Astrocyte (in vitro differentiated cells and primary cell): ENCODE results near the gene NWD2. TPM values are rescaled to one million over a fixed set of nuclear protein-coding genes. Genes with fewer than 3 reads are reported as not detected.

ENCODE experiments used
- DNase-seq: peaks from one replicate; pipeline ENCODE4 v3.0.0-alpha.2; 2010; ENCODE audit warnings: low read depth
- FAIRE-seq: peaks from 2 replicates; lab custom pipeline; 2011; peaks lifted over from hg19 to GRCh38; lab: Jason Lieb, UNC
- H2AFZ ChIP-seq: 2 replicates; pipeline ENCODE4 v1.6.0; 2012; ENCODE audit warnings: low read depth, low read length, inconsistent platforms
- H3K27ac ChIP-seq: 2 replicates; pipeline ENCODE4 v1.5.1; 2011; ENCODE audit warnings: low read depth, low read length, inconsistent platforms
- H3K27me3 ChIP-seq: 2 replicates; pipeline ENCODE4 v1.6.0; 2011; ENCODE audit warnings: low read length, inconsistent platforms; ENCODE audit not compliant: insufficient read depth
- H3K36me3 ChIP-seq: 2 replicates; pipeline ENCODE4 v1.5.1; 2011; ENCODE audit warnings: low read length, inconsistent platforms; ENCODE audit not compliant: insufficient read depth
- H3K4me1 ChIP-seq: 2 replicates; pipeline ENCODE4 v1.5.1; 2011; ENCODE audit warnings: low read length, inconsistent platforms; ENCODE audit not compliant: insufficient read depth
- H3K4me2 ChIP-seq: 2 replicates; pipeline ENCODE4 v1.6.0; 2012; ENCODE audit warnings: low read length, inconsistent platforms
- H3K4me3 ChIP-seq: 2 replicates; pipeline ENCODE4 v1.5.1; 2011; ENCODE audit warnings: low read depth, mild to moderate bottlenecking, low read length, inconsistent platforms; ENCODE audit not compliant: insufficient read depth
- H3K79me2 ChIP-seq: 2 replicates; pipeline ENCODE4 v1.6.0; 2012; ENCODE audit warnings: mild to moderate bottlenecking, low read length, inconsistent platforms; ENCODE audit not compliant: insufficient read depth
- H3K9ac ChIP-seq: 2 replicates; pipeline ENCODE4 v1.6.0; 2012; ENCODE audit warnings: mild to moderate bottlenecking, low read length, inconsistent platforms
- H3K9me3 ChIP-seq: 2 replicates; pipeline ENCODE4 v1.5.1; 2012; ENCODE audit warnings: low read depth, mild to moderate bottlenecking, low read length, inconsistent platforms; ENCODE audit not compliant: insufficient read depth
- H4K20me1 ChIP-seq: 2 replicates; pipeline ENCODE4 v1.6.0; 2012; ENCODE audit warnings: low read length, inconsistent platforms; ENCODE audit not compliant: insufficient read depth
- H3K27ac Mint-ChIP-seq: one replicate; pipeline ENCODE4 v1.8.0; 2021; ENCODE audit warnings: mild to moderate bottlenecking, mixed read lengths; ENCODE audit not compliant: unreplicated experiment
- H3K27me3 Mint-ChIP-seq: one replicate; pipeline ENCODE4 v1.8.0; 2021; ENCODE audit warnings: low read depth, mixed read lengths; ENCODE audit not compliant: unreplicated experiment
- H3K36me3 Mint-ChIP-seq: one replicate; pipeline ENCODE4 v1.8.0; 2021; ENCODE audit warnings: low read depth, mixed read lengths; ENCODE audit not compliant: unreplicated experiment
- H3K4me1 Mint-ChIP-seq: one replicate; pipeline ENCODE4 v1.8.0; 2021; ENCODE audit warnings: low read depth, mixed read lengths; ENCODE audit not compliant: unreplicated experiment
- H3K4me3 Mint-ChIP-seq: one replicate; pipeline ENCODE4 v1.8.0; 2021; ENCODE audit warnings: mild to moderate bottlenecking, moderate library complexity, mixed read lengths; ENCODE audit not compliant: unreplicated experiment
- H3K9me3 Mint-ChIP-seq: one replicate; pipeline ENCODE4 v1.8.0; 2021; ENCODE audit warnings: mild to moderate bottlenecking, mixed read lengths; ENCODE audit not compliant: unreplicated experiment
- EZH2 ChIP-seq: IDR thresholded peaks from 2 replicates; pipeline ENCODE4 v1.6.1; 2012; ENCODE audit warnings: mild to moderate bottlenecking, low read length, inconsistent platforms; ENCODE audit not compliant: insufficient read depth
- total RNA-seq: library from RNA; stranded (reverse); gene quantifications from 2 replicates; pipeline ENCODE4 v1.2.1, GENCODE V29; 2021
- TF ChIP-seq, protein P1 (sequence below): IDR thresholded peaks from 2 replicates; pipeline ENCODE4 v1.5.1; 2011; ENCODE audit warnings: low read depth, mild to moderate bottlenecking, inconsistent platforms, low read length, moderate library complexity; ENCODE audit not compliant: insufficient read depth

NWD2 gene
- total RNA-seq, 1 donor from 2014 or later: not detected

DNA sequence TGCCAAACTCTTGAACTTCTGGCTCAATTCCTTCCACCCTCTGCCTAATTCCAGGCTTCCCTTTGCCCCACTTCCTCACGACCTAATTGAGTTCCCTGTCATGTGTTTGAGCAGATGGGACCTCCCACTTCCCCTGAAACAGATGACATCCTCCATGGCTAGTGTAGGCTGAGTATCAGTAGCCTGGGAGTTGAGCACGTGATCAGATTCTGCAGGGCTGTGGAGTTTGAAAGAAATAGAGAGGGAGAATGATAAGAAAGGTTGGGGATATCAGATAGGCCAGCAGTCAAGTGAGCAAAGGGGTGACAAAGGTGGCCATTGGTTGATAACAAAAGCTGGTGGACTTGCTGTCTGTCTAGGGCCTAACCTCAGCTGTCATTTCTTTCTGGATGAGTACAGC lies 18.8 kb upstream of the NWD2 start:
- TF ChIP-seq, protein P1, sequence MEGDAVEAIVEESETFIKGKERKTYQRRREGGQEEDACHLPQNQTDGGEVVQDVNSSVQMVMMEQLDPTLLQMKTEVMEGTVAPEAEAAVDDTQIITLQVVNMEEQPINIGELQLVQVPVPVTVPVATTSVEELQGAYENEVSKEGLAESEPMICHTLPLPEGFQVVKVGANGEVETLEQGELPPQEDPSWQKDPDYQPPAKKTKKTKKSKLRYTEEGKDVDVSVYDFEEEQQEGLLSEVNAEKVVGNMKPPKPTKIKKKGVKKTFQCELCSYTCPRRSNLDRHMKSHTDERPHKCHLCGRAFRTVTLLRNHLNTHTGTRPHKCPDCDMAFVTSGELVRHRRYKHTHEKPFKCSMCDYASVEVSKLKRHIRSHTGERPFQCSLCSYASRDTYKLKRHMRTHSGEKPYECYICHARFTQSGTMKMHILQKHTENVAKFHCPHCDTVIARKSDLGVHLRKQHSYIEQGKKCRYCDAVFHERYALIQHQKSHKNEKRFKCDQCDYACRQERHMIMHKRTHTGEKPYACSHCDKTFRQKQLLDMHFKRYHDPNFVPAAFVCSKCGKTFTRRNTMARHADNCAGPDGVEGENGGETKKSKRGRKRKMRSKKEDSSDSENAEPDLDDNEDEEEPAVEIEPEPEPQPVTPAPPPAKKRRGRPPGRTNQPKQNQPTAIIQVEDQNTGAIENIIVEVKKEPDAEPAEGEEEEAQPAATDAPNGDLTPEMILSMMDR: no peak
- no peak for TF ChIP-seq EZH2
- H3K27me3 Mint-ChIP-seq: peaks cover 16% of the 10 kb centered on the region

DNA sequence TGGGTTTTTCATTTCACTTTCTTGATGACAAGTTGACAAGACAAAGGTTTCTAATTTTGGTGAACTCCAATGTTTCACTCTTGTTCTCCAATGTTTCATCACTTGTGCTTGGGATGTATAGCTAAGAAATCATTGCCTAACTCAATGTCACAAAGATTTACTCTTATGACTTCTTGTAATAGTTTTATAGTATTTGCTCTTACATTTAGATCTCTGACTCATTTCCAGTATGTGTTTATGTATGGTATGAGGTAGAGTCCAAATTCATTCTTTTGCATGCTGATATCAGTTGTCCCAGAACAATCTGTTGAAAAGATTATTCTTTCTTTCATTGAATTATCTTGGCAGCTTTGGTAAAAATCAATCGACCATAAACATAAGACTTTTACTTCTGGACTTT lies 12.2 kb upstream of the NWD2 start:
- Histone ChIP-seq H3K4me2 (no peak overlapping the region), H3K9me3 (no peaks in the 10 kb centered on the region), H3K36me3 (no peaks in the 10 kb centered on the region), H3K4me3 (no peak overlapping the region), H4K20me1 (no peaks in the 10 kb centered on the region), H3K9ac (no peak overlapping the region), H2AFZ (no peak overlapping the region), H3K79me2 (no peaks in the 10 kb centered on the region), H3K27me3 (no peaks in the 10 kb centered on the region), H3K27ac (no peak overlapping the region), H3K4me1 (no peaks in the 10 kb centered on the region)
- DNase-seq (no peak), FAIRE-seq (no peak)
- no peak for TF ChIP-seq EZH2
- TF ChIP-seq, protein P1: no peak
- H3K4me1 Mint-ChIP-seq: no peaks in the 10 kb centered on the region
- H3K27ac Mint-ChIP-seq: no peak overlapping the region
- H3K9me3 Mint-ChIP-seq: no peaks in the 10 kb centered on the region
- H3K27me3 Mint-ChIP-seq: peaks cover 12% of the 10 kb centered on the region
- no peak overlapping the region for H3K4me3 Mint-ChIP-seq
- H3K36me3 Mint-ChIP-seq: no peaks in the 10 kb centered on the region

More for the DNA sequence above, 18.8 kb upstream of the NWD2 start:
- Mint-ChIP-seq H3K27ac (no peak overlapping the region), H3K36me3 (no peaks in the 10 kb centered on the region), H3K4me3 (no peak overlapping the region), H3K4me1 (no peaks in the 10 kb centered on the region), H3K9me3 (no peaks in the 10 kb centered on the region)
- Histone ChIP-seq H3K9me3 (no peaks in the 10 kb centered on the region), H3K4me1 (no peaks in the 10 kb centered on the region), H3K27ac (no peak overlapping the region), H3K4me3 (no peak overlapping the region), H3K27me3 (no peaks in the 10 kb centered on the region), H2AFZ (no peak overlapping the region), H4K20me1 (no peaks in the 10 kb centered on the region), H3K36me3 (no peaks in the 10 kb centered on the region), H3K4me2 (no peak overlapping the region), H3K79me2 (no peaks in the 10 kb centered on the region), H3K9ac (no peak overlapping the region)
- no peak for FAIRE-seq
- DNase-seq: no peak

DNA sequence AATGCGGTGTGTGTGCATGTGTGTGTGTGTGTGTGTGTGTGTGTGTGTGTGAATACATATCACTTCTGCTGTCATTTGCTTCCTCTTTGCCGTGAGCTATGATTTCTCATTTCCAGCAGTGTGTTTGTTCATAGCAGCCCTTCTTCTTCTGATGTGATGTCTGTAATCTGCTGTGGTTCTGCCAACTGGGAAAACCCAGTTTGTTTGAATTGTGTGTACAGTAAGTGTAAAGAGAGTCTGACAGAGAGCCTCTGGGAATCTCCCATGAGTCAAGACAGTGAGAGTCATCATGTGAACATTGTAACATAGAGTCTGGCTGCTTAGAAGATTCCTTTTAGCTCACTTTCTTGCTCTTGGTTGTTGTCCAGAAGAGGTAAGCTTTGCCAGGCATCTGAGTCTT lies 8.4 kb upstream of the NWD2 start:
- Histone ChIP-seq H3K4me2 (no peak overlapping the region), H2AFZ (no peak overlapping the region), H3K4me1 (no peaks in the 10 kb centered on the region), H3K27me3 (no peaks in the 10 kb centered on the region), H3K4me3 (no peak overlapping the region), H3K9me3 (no peaks in the 10 kb centered on the region), H3K36me3 (no peaks in the 10 kb centered on the region), H3K27ac (no peak overlapping the region), H3K9ac (no peak overlapping the region), H4K20me1 (no peaks in the 10 kb centered on the region), H3K79me2 (no peaks in the 10 kb centered on the region)
- DNase-seq (no peak), FAIRE-seq (no peak)
- Mint-ChIP-seq H3K36me3 (no peaks in the 10 kb centered on the region), H3K4me3 (no peak overlapping the region), H3K9me3 (no peaks in the 10 kb centered on the region), H3K27me3 (peaks cover 25% of the 10 kb centered on the region), H3K27ac (no peak overlapping the region), H3K4me1 (no peaks in the 10 kb centered on the region)
- TF ChIP-seq EZH2: no peak
- TF ChIP-seq, protein P1: no peak
